ENCODE data around the gene SEMA6A. TPM values are rescaled to one million over a fixed set of nuclear protein-coding genes. Genes with fewer than 3 reads are reported as not detected.

Gene SEMA6A
- total and polyA plus RNA-seq, 2 donors, result 6.6 to 54.0 TPM

- no peak for DNase-seq (ENCODE audit: extremely low spot score)
- 90% methylated on average over 4 of the region's 4 CpGs for WGBS
- Histone ChIP-seq H3K27ac (ENCODE audit: low read depth) (no peak overlapping the region), H3K4me3 (ENCODE audit: low read depth, low read length) (no peak overlapping the region), H3K4me1 (ENCODE audit: insufficient read depth) (no peaks in the 10 kb centered on the region), H3K36me3 (ENCODE audit: insufficient read depth) (no peaks in the 10 kb centered on the region)
Measured at GRCh38 chr5:116476897-116477537, 97.6 kb downstream of the SEMA6A start.

- DNase-seq (ENCODE audit: extremely low spot score), result no peak
- Histone ChIP-seq H3K4me3 (ENCODE audit: low read depth, low read length) (no peak overlapping the region), H3K27ac (ENCODE audit: low read depth) (no peak overlapping the region), H3K4me1 (ENCODE audit: insufficient read depth) (no peaks in the 10 kb centered on the region), H3K36me3 (ENCODE audit: insufficient read depth) (no peaks in the 10 kb centered on the region)
- WGBS, result 76% methylated on average over 5 of the region's 5 CpGs
Measured at GRCh38 chr5:116475338-116475737, 99.3 kb downstream of the SEMA6A start.

- Histone ChIP-seq H3K4me3 (ENCODE audit: low read depth, low read length) (no peak overlapping the region), H3K27ac (ENCODE audit: low read depth) (no peak overlapping the region), H3K4me1 (ENCODE audit: insufficient read depth) (no peaks in the 10 kb centered on the region), H3K36me3 (ENCODE audit: insufficient read depth) (no peaks in the 10 kb centered on the region)
- WGBS, result 83% methylated on average over 5 of the region's 5 CpGs
- DNase-seq (ENCODE audit: extremely low spot score), result no peak
Measured at GRCh38 chr5:116473706-116474105, 100.9 kb downstream of the SEMA6A start.

GRCh38 chr5:116472274-116472673 is 102.3 kb downstream of the SEMA6A start:
- no peak overlapping the region for H3K4me3 ChIP-seq (ENCODE audit: low read depth, low read length)
- DNase-seq (ENCODE audit: extremely low spot score), result no peak
- 94% methylated on average over 3 of the region's 3 CpGs for WGBS
- H3K4me1 ChIP-seq (ENCODE audit: insufficient read depth), result no peaks in the 10 kb centered on the region
- no peaks in the 10 kb centered on the region for H3K36me3 ChIP-seq (ENCODE audit: insufficient read depth)
- H3K27ac ChIP-seq (ENCODE audit: low read depth), result no peak overlapping the region

GRCh38 chr5:116469631-116470030 is 105.0 kb downstream of the SEMA6A start:
- DNase-seq (ENCODE audit: extremely low spot score), result no peak
- no peak overlapping the region for H3K4me3 ChIP-seq (ENCODE audit: low read depth, low read length)
- no peaks in the 10 kb centered on the region for H3K4me1 ChIP-seq (ENCODE audit: insufficient read depth)
- 60% methylated on average over 3 of the region's 3 CpGs for WGBS
- H3K36me3 ChIP-seq (ENCODE audit: insufficient read depth), result no peaks in the 10 kb centered on the region
- no peak overlapping the region for H3K27ac ChIP-seq (ENCODE audit: low read depth)

- Histone ChIP-seq H3K36me3 (ENCODE audit: insufficient read depth) (no peaks in the 10 kb centered on the region), H3K27ac (ENCODE audit: low read depth) (no peak overlapping the region), H3K4me3 (ENCODE audit: low read depth, low read length) (no peak overlapping the region), H3K4me1 (ENCODE audit: insufficient read depth) (no peaks in the 10 kb centered on the region)
- WGBS, result 95% methylated on average over 2 of the region's 2 CpGs
- no peak for DNase-seq (ENCODE audit: extremely low spot score)
Measured at GRCh38 chr5:116468583-116468982, 106.0 kb downstream of the SEMA6A start.

GRCh38 chr5:116467465-116467843 is 107.2 kb downstream of the SEMA6A start:
- Histone ChIP-seq H3K4me3 (ENCODE audit: low read depth, low read length) (no peak overlapping the region), H3K27ac (ENCODE audit: low read depth) (no peak overlapping the region), H3K36me3 (ENCODE audit: insufficient read depth) (no peaks in the 10 kb centered on the region), H3K4me1 (ENCODE audit: insufficient read depth) (no peaks in the 10 kb centered on the region)
- DNase-seq (ENCODE audit: extremely low spot score), result no peak
- WGBS, result 92% methylated on average over 5 of the region's 5 CpGs

- DNase-seq (ENCODE audit: extremely low spot score), result no peak
- 86% methylated on average over 7 of the region's 7 CpGs for WGBS
- no peaks in the 10 kb centered on the region for H3K4me1 ChIP-seq (ENCODE audit: insufficient read depth)
- H3K27ac ChIP-seq (ENCODE audit: low read depth), result no peak overlapping the region
- no peaks in the 10 kb centered on the region for H3K36me3 ChIP-seq (ENCODE audit: insufficient read depth)
- H3K4me3 ChIP-seq (ENCODE audit: low read depth, low read length), result no peak overlapping the region
Measured at GRCh38 chr5:116466727-116467464, 107.7 kb downstream of the SEMA6A start.

GRCh38 chr5:116465411-116465810 is 109.2 kb downstream of the SEMA6A start:
- no peaks in the 10 kb centered on the region for H3K4me1 ChIP-seq (ENCODE audit: insufficient read depth)
- no peak overlapping the region for H3K27ac ChIP-seq (ENCODE audit: low read depth)
- 96% methylated on average over 3 of the region's 3 CpGs for WGBS
- H3K36me3 ChIP-seq (ENCODE audit: insufficient read depth), result no peaks in the 10 kb centered on the region
- DNase-seq (ENCODE audit: extremely low spot score), result no peak
- no peak overlapping the region for H3K4me3 ChIP-seq (ENCODE audit: low read depth, low read length)

- Histone ChIP-seq H3K4me1 (ENCODE audit: insufficient read depth) (no peaks in the 10 kb centered on the region), H3K4me3 (ENCODE audit: low read depth, low read length) (no peak overlapping the region), H3K27ac (ENCODE audit: low read depth) (no peak overlapping the region), H3K36me3 (ENCODE audit: insufficient read depth) (no peaks in the 10 kb centered on the region)
- no peak for DNase-seq (ENCODE audit: extremely low spot score)
- WGBS, result 77% methylated on average over 7 of the region's 7 CpGs
Measured at GRCh38 chr5:116464144-116464708, 110.4 kb downstream of the SEMA6A start.

- Histone ChIP-seq H3K36me3 (ENCODE audit: insufficient read depth) (no peaks in the 10 kb centered on the region), H3K4me3 (ENCODE audit: low read depth, low read length) (no peak overlapping the region), H3K4me1 (ENCODE audit: insufficient read depth) (no peaks in the 10 kb centered on the region), H3K27ac (ENCODE audit: low read depth) (no peak overlapping the region)
- DNase-seq (ENCODE audit: extremely low spot score), result no peak
- 98% methylated on average over 1 of the region's 1 CpG for WGBS
Measured at GRCh38 chr5:116462500-116462899, 112.1 kb downstream of the SEMA6A start.

- H3K4me3 ChIP-seq (ENCODE audit: low read depth, low read length), result no peak overlapping the region
- WGBS, result 58% methylated on average over 2 of the region's 2 CpGs
Measured at GRCh38 chr5:116459301-116459700, 115.3 kb downstream of the SEMA6A start.

GRCh38 chr5:116457062-116457461 is 117.6 kb downstream of the SEMA6A start:
- WGBS, result 97% methylated on average over 4 of the region's 4 CpGs
- H3K27ac ChIP-seq (ENCODE audit: low read depth), result no peak overlapping the region
- H3K36me3 ChIP-seq (ENCODE audit: insufficient read depth), result no peaks in the 10 kb centered on the region
- no peak for DNase-seq (ENCODE audit: extremely low spot score)
- H3K4me3 ChIP-seq (ENCODE audit: low read depth, low read length), result no peak overlapping the region
- no peaks in the 10 kb centered on the region for H3K4me1 ChIP-seq (ENCODE audit: insufficient read depth)

More at GRCh38 chr5:116459301-116459700, 115.3 kb downstream of the SEMA6A start:
- H3K27ac ChIP-seq (ENCODE audit: low read depth), result no peak overlapping the region
- H3K36me3 ChIP-seq (ENCODE audit: insufficient read depth), result no peaks in the 10 kb centered on the region
- no peaks in the 10 kb centered on the region for H3K4me1 ChIP-seq (ENCODE audit: insufficient read depth)
- DNase-seq (ENCODE audit: extremely low spot score), result no peak

GRCh38 chr5:116456036-116456435 is 118.6 kb downstream of the SEMA6A start:
- Histone ChIP-seq H3K27ac (ENCODE audit: low read depth) (no peak overlapping the region), H3K36me3 (ENCODE audit: insufficient read depth) (no peaks in the 10 kb centered on the region), H3K4me3 (ENCODE audit: low read depth, low read length) (no peak overlapping the region), H3K4me1 (ENCODE audit: insufficient read depth) (no peaks in the 10 kb centered on the region)
- 50% methylated on average over 1 of the region's 1 CpG for WGBS
- no peak for DNase-seq (ENCODE audit: extremely low spot score)
